ENCODE results near the gene PYGO2.

- no peak for TF ChIP-seq FOXP2 (optimal IDR thresholded peaks at IDR 0.05; ENCODE audit: control extremely low read depth, extremely low read length, insufficient read depth)
- TF ChIP-seq POLR2AphosphoS5 (IDR thresholded peaks at IDR 0.05; ENCODE audit: borderline replicate concordance, low read depth, low read length) = no peak
These were observed 25.6 kb downstream of the PYGO2 start for GRCh38 chr1:154935749-154936554.

All from SK-N-MC (cell line).